Transverse colon (tissue), 4 donors: ENCODE measurements around the gene TSPAN6.

Experiments used
- CTCF ChIP-seq, 5 experiments: fragments of 200-600 bp in 3 of 5; fragments of 450-650 bp in 2 of 5; sonication (generic) in 3 of 5; IDR thresholded peaks; 1 replicate in 2 of 5; 2 replicates in 3 of 5; pipeline ENCODE4 v1.5.1; 2016 to 2017; ENCODE audit warnings: antibody characterized with exemption in 5 of 5, inconsistent platforms in 3 of 5, mild to moderate bottlenecking in 2 of 5, moderate library complexity in 1 of 5
- EP300 ChIP-seq: sonication (generic); formaldehyde crosslinking; IDR thresholded peaks from one replicate; pipeline ENCODE4 v1.6.1; 2017; ENCODE audit warnings: antibody characterized with exemption, low read depth
- POLR2A ChIP-seq: fragments of 450-650 bp; IDR thresholded peaks from one replicate; pipeline ENCODE4 v1.6.1; 2016; ENCODE audit warnings: antibody characterized with exemption, mild to moderate bottlenecking, moderate library complexity
- POLR2AphosphoS5 ChIP-seq, 3 donors: sonication (generic); formaldehyde crosslinking; IDR thresholded peaks; one replicate each; pipeline ENCODE4 v1.6.1; 2016; ENCODE audit warnings: antibody characterized with exemption in 3 of 3

GRCh38 chrX:100674705-100675104, 38.1 kb upstream of the TSPAN6 start:
- TF ChIP-seq POLR2AphosphoS5 (IDR thresholded peaks at IDR 0.05) (no peak), CTCF (IDR thresholded peaks at IDR 0.05) (no peak), POLR2A (no peak), EP300 (no peak)
